GM18507 (cell line): ENCODE measurements around the gene CDK10.
"Not testable (repeated sequence)": the region's sequence is repeated elsewhere in the genome, so short reads cannot be mapped to it uniquely, and the experiment has no call there.

ENCODE experiments used
- DNase-seq: peaks from one replicate; pipeline ENCODE4 v3.0.0; 2011; ENCODE audit warnings: low read depth; ENCODE audit not compliant: insufficient read length; ENCODE audit errors: extremely low spot score
- FAIRE-seq: peaks from 2 replicates; lab custom pipeline; 2011; peaks lifted over from hg19 to GRCh38; lab: Jason Lieb, UNC

The CDK10 gene

DNA sequence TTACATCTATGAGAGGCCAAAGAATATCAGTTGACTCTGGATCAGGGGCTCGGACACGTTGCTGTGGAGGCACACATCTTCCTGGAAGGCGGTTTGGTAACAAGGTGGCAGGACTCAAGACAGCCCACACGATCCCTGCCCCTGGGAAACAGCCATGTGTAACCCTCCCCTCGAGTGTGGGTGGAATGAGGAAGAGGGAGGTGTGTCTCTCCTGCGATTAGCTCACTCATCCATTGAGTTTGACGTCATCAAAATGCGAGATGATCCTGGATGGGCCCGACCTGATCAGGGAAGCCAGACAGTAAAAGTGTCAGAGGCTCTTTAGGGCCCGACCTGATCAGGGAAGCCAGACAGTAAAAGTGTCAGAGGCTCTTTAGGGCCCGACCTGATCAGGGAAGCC is 22.3 kb upstream of the CDK10 start:
- FAIRE-seq, DNase-seq: not testable (repeated sequence)

- not testable (repeated sequence) for FAIRE-seq, DNase-seq
Observed at GRCh38 chr16:89667000-89667399, 19.5 kb upstream of the CDK10 start.

DNA sequence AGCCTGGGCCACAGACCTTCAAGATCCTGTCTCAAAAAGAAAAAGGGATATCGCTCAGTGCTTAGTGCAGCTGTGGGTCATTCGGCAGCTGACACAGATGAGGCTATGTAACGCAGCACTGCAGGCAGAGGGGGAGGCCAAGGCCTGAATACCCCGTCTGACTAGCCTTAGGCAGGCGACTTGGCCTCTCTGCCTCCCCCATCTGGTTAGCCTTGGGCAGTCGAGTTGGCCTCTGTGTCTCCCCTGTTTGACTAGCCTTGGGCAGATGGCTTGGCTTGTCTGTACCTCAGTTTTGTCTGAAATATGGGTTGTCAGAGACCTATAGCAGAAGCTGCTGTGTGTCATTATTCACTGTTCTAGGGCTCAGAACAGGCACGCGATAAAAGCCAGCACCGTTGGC is 18.9 kb upstream of the CDK10 start:
- DNase-seq = no peak
- FAIRE-seq = no peak

DNA sequence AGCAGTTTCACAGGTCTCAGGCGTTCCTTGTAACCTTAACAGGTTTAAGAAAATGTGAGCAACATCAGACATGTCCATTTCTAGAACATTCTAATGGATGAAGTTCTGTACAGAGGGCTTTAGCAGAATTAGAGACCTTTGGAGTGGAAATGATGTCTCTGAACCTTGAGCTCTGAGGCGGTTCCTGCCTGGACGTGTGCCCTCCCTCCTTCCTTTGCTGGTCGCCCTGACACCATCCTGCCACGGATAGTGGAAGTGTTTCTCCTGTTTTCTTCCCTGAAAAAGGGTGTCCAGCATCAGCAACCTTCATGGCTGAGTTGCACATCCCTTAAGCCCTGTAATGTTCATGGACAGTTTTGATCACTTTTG is 17.7 kb upstream of the CDK10 start:
- no peak for DNase-seq
- FAIRE-seq = no peak

DNA sequence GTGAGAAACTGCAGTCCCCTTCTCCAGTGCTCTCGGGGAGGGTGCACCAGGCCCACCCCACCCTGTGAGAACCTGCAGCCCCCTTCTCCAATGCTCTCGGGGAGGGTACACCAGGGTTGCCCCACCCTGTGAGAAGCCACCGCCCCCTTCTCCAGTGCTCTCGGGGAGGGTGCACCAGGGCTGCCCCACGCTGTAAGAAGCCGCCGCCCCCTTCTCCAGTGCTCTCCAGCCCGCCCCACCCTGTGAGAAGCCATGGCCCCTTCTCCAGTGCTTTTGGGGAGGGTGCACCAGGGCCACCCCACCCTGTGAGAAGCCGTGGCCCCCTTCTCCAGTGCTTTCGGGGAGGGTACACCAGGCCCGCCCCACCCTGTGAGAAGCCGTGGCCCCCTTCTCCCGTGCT is 16.7 kb upstream of the CDK10 start:
- FAIRE-seq (no peak), DNase-seq (no peak)

GRCh38 chr16:89670496-89671431 is 15.7 kb upstream of the CDK10 start:
- DNase-seq (no peak), FAIRE-seq (no peak)

GRCh38 chr16:89671565-89671964 is 14.9 kb upstream of the CDK10 start:
- not testable (repeated sequence) for DNase-seq, FAIRE-seq

DNA sequence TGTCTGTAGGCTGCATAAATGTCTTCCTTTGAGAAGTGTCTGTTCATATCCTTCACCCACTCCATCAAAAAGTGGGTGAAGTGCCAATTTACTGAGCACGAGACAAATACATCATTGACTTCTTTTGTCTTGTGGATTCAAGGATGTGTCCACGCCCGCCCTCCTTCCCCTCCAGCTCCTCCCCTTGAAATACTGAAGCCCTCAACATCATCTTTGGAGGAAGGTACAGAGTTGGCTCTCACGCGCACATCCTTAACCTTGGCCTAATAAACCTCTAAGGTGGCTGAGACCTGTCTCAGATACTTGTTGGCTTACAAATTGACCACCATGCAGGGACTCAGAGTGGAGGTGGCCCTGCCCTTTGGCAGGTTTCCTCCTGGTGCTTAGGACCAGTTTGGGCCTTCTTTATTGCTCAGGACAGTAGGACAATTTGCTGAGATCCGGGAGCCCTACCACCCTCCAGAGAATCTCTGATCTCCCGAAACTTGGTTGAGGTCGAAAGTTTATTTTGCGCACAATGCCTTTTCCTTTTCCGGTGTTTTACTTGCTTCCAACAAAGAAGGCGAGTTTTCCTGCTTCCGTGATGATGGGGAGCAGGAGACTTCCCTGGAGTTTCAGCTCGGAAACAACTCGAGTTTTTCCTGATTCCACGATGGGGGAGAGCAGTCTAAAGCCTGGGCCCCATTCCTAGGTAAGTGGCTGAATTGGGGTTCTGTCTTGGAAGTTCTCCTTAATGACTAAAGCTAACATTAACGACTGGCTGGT is 14.1 kb upstream of the CDK10 start:
- no peak for DNase-seq
- FAIRE-seq = no peak

- no peak for FAIRE-seq
- no peak for DNase-seq
Observed at GRCh38 chr16:89678258-89678657, 8.2 kb upstream of the CDK10 start.

- DNase-seq (no peak), FAIRE-seq (no peak)
Observed at GRCh38 chr16:89685916-89686315, 573 bp upstream of the CDK10 start.

GRCh38 chr16:89687092-89687940 is 827 bp downstream of the CDK10 start:
- DNase-seq = no peak
- peak; percentile 73 for FAIRE-seq

DNA sequence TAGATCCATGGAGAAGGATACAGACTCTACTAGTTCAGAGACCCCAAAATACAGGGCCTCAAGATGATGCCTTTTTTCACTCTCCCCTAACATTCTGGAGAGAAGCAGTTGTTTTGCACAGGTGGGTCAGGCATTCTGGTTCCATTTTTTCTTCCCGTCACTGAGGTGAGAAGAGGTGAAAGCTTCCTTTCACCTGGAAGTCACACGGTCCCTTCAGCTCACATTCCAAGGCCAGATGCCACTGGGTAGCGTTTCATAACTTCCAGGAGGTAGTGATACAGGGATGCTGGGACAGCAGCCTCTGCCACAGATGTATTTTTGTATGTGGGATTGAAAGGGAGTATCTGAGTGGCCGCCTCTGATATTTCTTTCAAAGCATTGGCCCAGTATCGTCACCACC is 1.9 kb downstream of the CDK10 start:
- FAIRE-seq (no peak), DNase-seq (no peak)

GRCh38 chr16:89689142-89689541 is 2.7 kb downstream of the CDK10 start:
- FAIRE-seq (no peak), DNase-seq (no peak)

GRCh38 chr16:89689621-89690020 is 3.1 kb downstream of the CDK10 start:
- not testable (repeated sequence) for FAIRE-seq, DNase-seq

GRCh38 chr16:89690392-89690901 is 4.0 kb downstream of the CDK10 start:
- FAIRE-seq (no peak), DNase-seq (no peak)

- no peak for DNase-seq
- no peak for FAIRE-seq
Observed at GRCh38 chr16:89691231-89691985, 4.9 kb downstream of the CDK10 start.

GRCh38 chr16:89691986-89692569 is 5.6 kb downstream of the CDK10 start:
- no peak for FAIRE-seq
- DNase-seq = no peak

GRCh38 chr16:89693289-89693731 is 6.8 kb downstream of the CDK10 start:
- DNase-seq = no peak
- no peak for FAIRE-seq
